Measurements from ENCODE around the gene TMPRSS15. TPM values are rescaled to one million over a fixed set of nuclear protein-coding genes. Genes with fewer than 3 reads are reported as not detected.

TMPRSS15 gene
- total RNA-seq, 1 experiment from 2014 or later = not detected

- no peaks in the 10 kb centered on the region for H3K4me1 ChIP-seq (replicated peaks; ENCODE audit: insufficient read depth)
- no peaks in the 10 kb centered on the region for H3K9me2 ChIP-seq (ENCODE audit: insufficient read depth)
- H3K9me3 ChIP-seq (ENCODE audit: insufficient read depth, low read depth) = no peaks in the 10 kb centered on the region
- no peak for DNase-seq
- no TSS peak for BruUV-seq (replicated peaks)
- intact Hi-C loops (cut with micrococcal nuclease; ENCODE audit: unreplicated experiment) = no loop called here
- no peak overlapping the region for H3K4me3 ChIP-seq
- H3K36me3 ChIP-seq (ENCODE audit: low read depth) = no peaks in the 10 kb centered on the region
- no peak overlapping the region for H3K4me2 ChIP-seq
- no peaks in the 10 kb centered on the region for H3K79me2 ChIP-seq (ENCODE audit: low read depth)
- no peak for TF ChIP-seq CTCF (conservative IDR thresholded peaks at IDR 0.05)
- no peaks in the 10 kb centered on the region for H3K27me3 ChIP-seq (ENCODE audit: insufficient read depth, low read depth)
- CTCF ChIA-PET = no interaction called here
- H3F3A ChIP-seq (ENCODE audit: insufficient read depth, low read depth) = no peaks in the 10 kb centered on the region
- POLR2A ChIA-PET (ENCODE audit: unreplicated experiment) = no interaction called here
- no peaks in the 10 kb centered on the region for H4K20me1 ChIP-seq (ENCODE audit: insufficient read depth)
- H2AFZ ChIP-seq = no peak overlapping the region
- no peak overlapping the region for H3K27ac ChIP-seq
Measured at GRCh38 chr21:18253799-18254198, 149.8 kb downstream of the TMPRSS15 start.

- ChIA-PET CTCF (no interaction called here), POLR2A (ENCODE audit: unreplicated experiment) (no interaction called here)
- H3K4me1 ChIP-seq (replicated peaks; ENCODE audit: insufficient read depth) = no peaks in the 10 kb centered on the region
- no peaks in the 10 kb centered on the region for H3K9me2 ChIP-seq (ENCODE audit: insufficient read depth)
- no peak overlapping the region for H3K4me2 ChIP-seq
- no peak overlapping the region for H2AFZ ChIP-seq
- H3K4me3 ChIP-seq = no peak overlapping the region
- BruUV-seq (replicated peaks) = no TSS peak
- intact Hi-C loops (cut with micrococcal nuclease; ENCODE audit: unreplicated experiment) = no loop called here
- no peaks in the 10 kb centered on the region for H3K27me3 ChIP-seq (ENCODE audit: insufficient read depth, low read depth)
- DNase-seq = no peak
- no peaks in the 10 kb centered on the region for H3K9me3 ChIP-seq (ENCODE audit: insufficient read depth, low read depth)
- TF ChIP-seq EZH2 (IDR thresholded peaks at IDR 0.05; ENCODE audit: low read depth) = no peak
- TF ChIP-seq CTCF (conservative IDR thresholded peaks at IDR 0.05) = no peak
- H3K36me3 ChIP-seq (ENCODE audit: low read depth) = no peaks in the 10 kb centered on the region
- H4K20me1 ChIP-seq (ENCODE audit: insufficient read depth) = no peaks in the 10 kb centered on the region
- no peaks in the 10 kb centered on the region for H3K79me2 ChIP-seq (ENCODE audit: low read depth)
- no peaks in the 10 kb centered on the region for H3F3A ChIP-seq (ENCODE audit: insufficient read depth, low read depth)
- H3K27ac ChIP-seq = no peak overlapping the region
Measured at GRCh38 chr21:18253221-18253620, 150.4 kb downstream of the TMPRSS15 start.

- Histone ChIP-seq H3K9me3 (ENCODE audit: insufficient read depth, low read depth) (no peaks in the 10 kb centered on the region), H3K79me2 (ENCODE audit: low read depth) (no peaks in the 10 kb centered on the region), H3K4me3 (no peak overlapping the region), H3K4me1 (replicated peaks; ENCODE audit: insufficient read depth) (no peaks in the 10 kb centered on the region), H3K27ac (no peak overlapping the region), H3K9me2 (ENCODE audit: insufficient read depth) (no peaks in the 10 kb centered on the region), H3K4me2 (no peak overlapping the region), H3K27me3 (ENCODE audit: insufficient read depth, low read depth) (no peaks in the 10 kb centered on the region), H4K20me1 (ENCODE audit: insufficient read depth) (no peaks in the 10 kb centered on the region), H3F3A (ENCODE audit: insufficient read depth, low read depth) (no peaks in the 10 kb centered on the region), H3K36me3 (ENCODE audit: low read depth) (no peaks in the 10 kb centered on the region), H2AFZ (no peak overlapping the region; the same call in 1 of the 2 replicates)
- DNase-seq = no peak
- TF ChIP-seq EZH2 (IDR thresholded peaks at IDR 0.05; ENCODE audit: low read depth) = no peak
- TF ChIP-seq CTCF (conservative IDR thresholded peaks at IDR 0.05) = no peak
- POLR2A ChIA-PET (ENCODE audit: unreplicated experiment) = interaction anchor here (0.7 kb wide), 1 partner anchor 96 kb away, joined by 3 read pairs; no protein-coding TSS in a partner anchor
- intact Hi-C loops (cut with micrococcal nuclease; ENCODE audit: unreplicated experiment) = no loop called here
- CTCF ChIA-PET = no interaction called here
- no TSS peak for BruUV-seq (replicated peaks)
Measured at GRCh38 chr21:18252680-18253079, 150.9 kb downstream of the TMPRSS15 start.
